Chondrocyte (in vitro differentiated cells): ENCODE data around the gene OR56A5. TPM values are rescaled to one million over a fixed set of nuclear protein-coding genes. Genes with fewer than 3 reads are reported as not detected.
A peak's percentile ranks its signal among the peaks of the same experiment; 100 is the strongest.

ENCODE experiments used
- DNase-seq: peaks from one replicate; pipeline ENCODE4 v3.0.0; 2021; ENCODE audit warnings: mixed read lengths, low spot score
- H3K27ac Mint-ChIP-seq: one replicate; pipeline ENCODE4 v1.8.0; 2021; ENCODE audit warnings: mild to moderate bottlenecking, moderate library complexity, mixed read lengths; ENCODE audit not compliant: unreplicated experiment
- H3K27me3 Mint-ChIP-seq: 2 replicates; pipeline ENCODE4 v1.8.0; 2021; ENCODE audit warnings: low read depth, mixed read lengths
- H3K36me3 Mint-ChIP-seq: 2 replicates; pipeline ENCODE4 v1.8.0; 2021; ENCODE audit warnings: low read depth, mixed read lengths
- H3K4me1 Mint-ChIP-seq: 2 replicates; pipeline ENCODE4 v1.8.0; 2021; ENCODE audit warnings: low read depth, mild to moderate bottlenecking, mixed read lengths
- H3K4me3 Mint-ChIP-seq: one replicate; pipeline ENCODE4 v1.8.0; 2021; ENCODE audit warnings: mild to moderate bottlenecking, moderate library complexity, mixed read lengths; ENCODE audit not compliant: unreplicated experiment
- H3K9me3 Mint-ChIP-seq: 2 replicates; pipeline ENCODE4 v1.8.0; 2021; ENCODE audit warnings: low read depth, mixed read lengths
- CTCF ChIP-seq: fragments of 200-600 bp; sonication (generic); IDR thresholded peaks from 2 replicates; pipeline ENCODE4 v1.5.0; 2021; ENCODE audit warnings: antibody characterized with exemption, mild to moderate bottlenecking, moderate library complexity
- total RNA-seq: library from RNA; stranded (reverse); gene quantifications from 3 replicates; pipeline ENCODE4 v1.2.1, GENCODE V29; 2021

OR56A5 gene
- total RNA-seq, 1 donor from 2014 or later: not detected

DNA sequence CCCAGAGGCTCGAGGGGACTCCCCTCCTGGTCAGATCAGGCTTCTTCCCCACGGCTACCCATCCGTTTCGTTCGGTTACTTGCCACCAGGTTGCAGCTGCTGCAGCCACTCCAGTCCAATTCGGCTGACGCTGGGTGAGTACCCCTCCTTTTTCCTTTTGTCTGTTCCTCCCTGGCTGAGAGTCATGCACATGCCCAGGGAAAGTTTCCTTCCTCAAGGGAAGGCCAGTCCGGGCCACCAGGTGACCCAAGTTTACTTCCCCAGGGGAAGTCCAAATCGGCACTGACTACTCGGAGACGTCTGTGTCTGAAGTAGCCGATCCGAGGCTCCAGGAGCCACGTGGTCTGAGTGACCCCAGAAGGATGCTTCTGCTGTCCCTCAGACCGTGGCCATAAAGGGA, 39.5 kb downstream of the OR56A5 start:
- Mint-ChIP-seq H3K36me3 (no peaks in the 10 kb centered on the region), H3K27ac (no peak overlapping the region)

GRCh38 chr11:5928271-5928670, 40.0 kb downstream of the OR56A5 start:
- H3K4me3 Mint-ChIP-seq: no peak overlapping the region
- TF ChIP-seq CTCF: no peak
- H3K9me3 Mint-ChIP-seq: peaks cover 65% of the 10 kb centered on the region
- no peaks in the 10 kb centered on the region for H3K36me3 Mint-ChIP-seq
- peak; percentile 38 for DNase-seq
- H3K27me3 Mint-ChIP-seq: no peaks in the 10 kb centered on the region
- H3K27ac Mint-ChIP-seq: no peak overlapping the region
- no peaks in the 10 kb centered on the region for H3K4me1 Mint-ChIP-seq

More for the DNA sequence above, 39.5 kb downstream of the OR56A5 start:
- peak; percentile 61 for DNase-seq
- no peak for TF ChIP-seq CTCF
- H3K4me3 Mint-ChIP-seq: no peak overlapping the region
- H3K4me1 Mint-ChIP-seq: no peaks in the 10 kb centered on the region
- H3K27me3 Mint-ChIP-seq: no peaks in the 10 kb centered on the region
- H3K9me3 Mint-ChIP-seq: peaks cover 70% of the 10 kb centered on the region

- no peak overlapping the region for H3K4me3 Mint-ChIP-seq
- no peaks in the 10 kb centered on the region for H3K27me3 Mint-ChIP-seq
- no peak for TF ChIP-seq CTCF
- peaks cover 41% of the 10 kb centered on the region for H3K9me3 Mint-ChIP-seq
- H3K4me1 Mint-ChIP-seq: no peaks in the 10 kb centered on the region
- no peaks in the 10 kb centered on the region for H3K36me3 Mint-ChIP-seq
- H3K27ac Mint-ChIP-seq: no peak overlapping the region
- no peak for DNase-seq
These were observed 44.5 kb downstream of the OR56A5 start for GRCh38 chr11:5923794-5924193.

DNA sequence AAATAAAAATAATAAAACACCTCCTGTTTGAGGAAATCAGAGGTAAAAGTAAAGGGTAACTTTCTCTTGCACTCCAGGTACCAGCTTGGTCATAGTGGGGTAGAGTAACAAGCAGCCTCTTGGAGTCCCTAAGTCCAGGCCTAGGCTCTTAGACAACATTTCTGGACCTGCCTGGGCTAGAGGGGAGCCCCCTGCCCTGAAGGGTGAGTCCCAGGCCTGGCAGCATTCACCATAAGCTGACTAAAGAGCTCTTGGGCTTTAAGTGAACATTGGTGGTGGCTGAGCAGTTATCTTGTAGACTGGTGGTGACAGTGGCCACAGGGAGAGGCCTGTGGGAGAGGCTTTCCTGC, 44.9 kb downstream of the OR56A5 start:
- Mint-ChIP-seq H3K4me1 (no peaks in the 10 kb centered on the region), H3K9me3 (peaks cover 41% of the 10 kb centered on the region), H3K27ac (no peak overlapping the region), H3K36me3 (no peaks in the 10 kb centered on the region), H3K27me3 (no peaks in the 10 kb centered on the region), H3K4me3 (no peak overlapping the region)
- no peak for DNase-seq
- TF ChIP-seq CTCF: no peak

DNA sequence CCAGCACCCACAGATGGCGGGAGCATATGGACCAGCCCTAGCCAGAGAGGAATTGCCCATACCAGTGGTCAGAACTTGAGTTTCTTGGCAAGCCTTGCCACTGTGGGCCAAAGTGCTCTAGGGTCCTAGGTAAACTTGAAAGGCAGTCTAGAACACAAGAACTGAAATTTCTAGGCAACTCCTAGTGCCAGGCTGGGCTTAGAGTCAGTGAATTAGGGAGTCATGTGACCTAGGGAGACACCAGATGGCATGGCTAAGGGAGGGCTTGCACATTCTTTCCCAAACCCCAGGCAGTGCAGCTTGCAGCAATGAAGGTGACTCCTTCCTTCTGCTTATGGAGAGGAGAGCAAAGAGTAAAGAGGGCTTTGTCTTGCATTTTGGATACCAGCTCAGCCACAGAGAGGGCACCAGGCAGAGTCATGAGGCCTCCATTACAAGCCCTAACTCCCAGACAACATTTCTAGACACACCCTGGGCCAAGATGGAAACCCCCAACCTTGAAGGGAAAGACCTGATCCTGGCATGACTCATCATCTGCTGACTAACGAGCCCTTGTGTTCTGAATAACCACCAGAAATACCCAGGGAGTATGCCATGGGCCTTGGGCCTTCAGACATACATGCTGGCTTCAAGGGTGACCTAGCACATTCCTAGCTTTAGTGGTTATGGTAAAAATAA, 45.4 kb downstream of the OR56A5 start:
- Mint-ChIP-seq H3K27ac (no peak overlapping the region), H3K9me3 (peaks cover 38% of the 10 kb centered on the region), H3K4me3 (no peak overlapping the region), H3K36me3 (no peaks in the 10 kb centered on the region), H3K4me1 (no peaks in the 10 kb centered on the region), H3K27me3 (no peaks in the 10 kb centered on the region)
- TF ChIP-seq CTCF: no peak
- no peak for DNase-seq

Other genes starting within 250 kb of the OR56A5 start
- gene OR56B1, start 232.0 kb downstream of the OR56A5 start, total RNA-seq: not detected in 3 replicates
- not detected in 3 replicates for gene OR52N4, start 214.3 kb downstream of the OR56A5 start, total RNA-seq
- gene OR52N5, start 185.1 kb downstream of the OR56A5 start, total RNA-seq: not detected in 3 replicates
- not detected in 3 replicates for gene OR52N1, start 177.2 kb downstream of the OR56A5 start, total RNA-seq
- gene OR52N2, start 159.6 kb downstream of the OR56A5 start, total RNA-seq: not detected in 3 replicates
- not detected in 3 replicates for gene OR52E6, start 126.6 kb downstream of the OR56A5 start, total RNA-seq
- gene OR52E8, start 110.8 kb downstream of the OR56A5 start, total RNA-seq: not detected in 3 replicates
- not detected in 3 replicates for gene OR52E4, start 87.9 kb downstream of the OR56A5 start, total RNA-seq
- gene OR52E5, start 75.3 kb downstream of the OR56A5 start, total RNA-seq: not detected in 3 replicates
- not detected in 3 replicates for gene OR56A3, start 26.2 kb downstream of the OR56A5 start, total RNA-seq
- not detected in 3 replicates for gene OR52L1, start 18.5 kb upstream of the OR56A5 start, total RNA-seq
- not detected in 3 replicates for gene OR56A4, start 38.5 kb upstream of the OR56A5 start, total RNA-seq
- gene OR56A1, start 62.3 kb upstream of the OR56A5 start, total RNA-seq: not detected in 3 replicates
- not detected in 3 replicates for gene OR56B4, start 139.2 kb upstream of the OR56A5 start, total RNA-seq
- not detected in 3 replicates for gene OR52B2, start 201.8 kb upstream of the OR56A5 start, total RNA-seq
- gene OR52W1, start 230.7 kb upstream of the OR56A5 start, total RNA-seq: not detected in 3 replicates
- not detected in 3 replicates for gene C11orf42, start 237.1 kb upstream of the OR56A5 start, total RNA-seq